Activated CD4-positive, alpha-beta memory T cell treated with anti-CD3 and anti-CD28 coated beads, Interleukin-2, amount 10 ng/mL, durations not matched to agents 7 days and 5 days (primary cell): ENCODE measurements around the gene SND1. TPM values are rescaled to one million over a fixed set of nuclear protein-coding genes. Genes with fewer than 3 reads are reported as not detected.

Experiments
- CTCF ChIA-PET: fragments of 350-600 bp; sonication (Branson Sonifier 250); formaldehyde crosslinking; loops from one replicate; lab custom pipeline; 2021; ENCODE audit warnings: antibody characterized with exemption, inconsistent platforms; lab: Charles Lee
- POLR2A ChIA-PET: fragments of 350-600 bp; sonication (Branson Sonifier 250); formaldehyde crosslinking; loops from one replicate; lab custom pipeline; 2021; ENCODE audit warnings: antibody characterized with exemption; lab: Charles Lee
- DNase-seq: peaks from one replicate; pipeline ENCODE4 v3.0.0-alpha.2; 2020
- H3K27ac Mint-ChIP-seq: one replicate; pipeline ENCODE4 v1.8.0; 2021; ENCODE audit warnings: mild to moderate bottlenecking, mixed read lengths
- H3K27me3 Mint-ChIP-seq: one replicate; pipeline ENCODE4 v1.8.0; 2021; ENCODE audit warnings: mixed read lengths
- H3K36me3 Mint-ChIP-seq: one replicate; pipeline ENCODE4 v1.8.0; 2021; ENCODE audit warnings: low read depth, mixed read lengths
- H3K4me1 Mint-ChIP-seq: one replicate; pipeline ENCODE4 v1.8.0; 2021; ENCODE audit warnings: mixed read lengths
- H3K4me3 Mint-ChIP-seq: one replicate; pipeline ENCODE4 v1.8.0; 2021; ENCODE audit warnings: mild to moderate bottlenecking, mixed read lengths
- H3K9me3 Mint-ChIP-seq: one replicate; pipeline ENCODE4 v1.8.0; 2021; ENCODE audit warnings: mixed read lengths
- total RNA-seq, 2 experiments: library from RNA; stranded (reverse); gene quantifications; one replicate each; pipeline ENCODE4 v1.2.3, GENCODE V29; 2021

The SND1 gene
- total RNA-seq, 2 experiments from 2014 or later = 171 to 175 TPM

- peaks cover 3% of the 10 kb centered on the region for H3K36me3 Mint-ChIP-seq
- ChIA-PET CTCF (no interaction called here), POLR2A (no interaction called here)
- H3K27ac Mint-ChIP-seq = no peak overlapping the region
- H3K4me1 Mint-ChIP-seq = peaks cover 3% of the 10 kb centered on the region
- no peak for DNase-seq
- H3K9me3 Mint-ChIP-seq = no peaks in the 10 kb centered on the region
- H3K4me3 Mint-ChIP-seq = no peak overlapping the region
- no peaks in the 10 kb centered on the region for H3K27me3 Mint-ChIP-seq
Observed at GRCh38 chr7:127873715-127874636, 222.0 kb downstream of the SND1 start.

- H3K36me3 Mint-ChIP-seq = peaks cover 3% of the 10 kb centered on the region
- H3K27me3 Mint-ChIP-seq = no peaks in the 10 kb centered on the region
- ChIA-PET POLR2A (no interaction called here), CTCF (no interaction called here)
- no peak for DNase-seq
- no peak overlapping the region for H3K4me3 Mint-ChIP-seq
- peaks cover 3% of the 10 kb centered on the region for H3K4me1 Mint-ChIP-seq
- H3K27ac Mint-ChIP-seq = no peak overlapping the region
- H3K9me3 Mint-ChIP-seq = no peaks in the 10 kb centered on the region
Observed at GRCh38 chr7:127874951-127875608, 223.1 kb downstream of the SND1 start.

GRCh38 chr7:127876393-127876792 lies 224.4 kb downstream of the SND1 start:
- Mint-ChIP-seq H3K9me3 (no peaks in the 10 kb centered on the region), H3K36me3 (peaks cover 3% of the 10 kb centered on the region), H3K4me1 (peaks cover 9% of the 10 kb centered on the region), H3K27me3 (no peaks in the 10 kb centered on the region), H3K27ac (no peak overlapping the region), H3K4me3 (no peak overlapping the region)
- no peak for DNase-seq
- ChIA-PET POLR2A (no interaction called here), CTCF (no interaction called here)

GRCh38 chr7:127877951-127878350 lies 226.0 kb downstream of the SND1 start:
- ChIA-PET CTCF (no interaction called here), POLR2A (no interaction called here)
- Mint-ChIP-seq H3K36me3 (peaks cover 3% of the 10 kb centered on the region), H3K9me3 (no peaks in the 10 kb centered on the region), H3K4me3 (no peak overlapping the region), H3K27me3 (no peaks in the 10 kb centered on the region), H3K4me1 (peaks cover 9% of the 10 kb centered on the region), H3K27ac (no peak overlapping the region)
- no peak for DNase-seq

- no peak for DNase-seq
- H3K27me3 Mint-ChIP-seq = no peaks in the 10 kb centered on the region
- H3K4me3 Mint-ChIP-seq = no peak overlapping the region
- H3K4me1 Mint-ChIP-seq = peaks cover 9% of the 10 kb centered on the region
- no peak overlapping the region for H3K27ac Mint-ChIP-seq
- ChIA-PET POLR2A (no interaction called here), CTCF (no interaction called here)
- H3K36me3 Mint-ChIP-seq = peaks cover 3% of the 10 kb centered on the region
- H3K9me3 Mint-ChIP-seq = no peaks in the 10 kb centered on the region
Observed at GRCh38 chr7:127878791-127879190, 226.8 kb downstream of the SND1 start.

GRCh38 chr7:127879436-127879835 lies 227.4 kb downstream of the SND1 start:
- H3K4me3 Mint-ChIP-seq = no peak overlapping the region
- no peak for DNase-seq
- CTCF ChIA-PET = no interaction called here
- peaks cover 9% of the 10 kb centered on the region for H3K4me1 Mint-ChIP-seq
- no peaks in the 10 kb centered on the region for H3K27me3 Mint-ChIP-seq
- POLR2A ChIA-PET = no interaction called here
- no peaks in the 10 kb centered on the region for H3K9me3 Mint-ChIP-seq
- H3K36me3 Mint-ChIP-seq = peaks cover 3% of the 10 kb centered on the region
- H3K27ac Mint-ChIP-seq = no peak overlapping the region

- Mint-ChIP-seq H3K27me3 (no peaks in the 10 kb centered on the region), H3K9me3 (no peaks in the 10 kb centered on the region), H3K27ac (no peak overlapping the region), H3K4me1 (peaks cover 9% of the 10 kb centered on the region), H3K4me3 (no peak overlapping the region), H3K36me3 (peaks cover 3% of the 10 kb centered on the region)
- ChIA-PET POLR2A (no interaction called here), CTCF (no interaction called here)
- DNase-seq = no peak
Observed at GRCh38 chr7:127879942-127880341, 227.9 kb downstream of the SND1 start.

GRCh38 chr7:127880454-127880853 lies 228.5 kb downstream of the SND1 start:
- no peak for DNase-seq
- ChIA-PET POLR2A (no interaction called here), CTCF (no interaction called here)
- H3K4me3 Mint-ChIP-seq = no peak overlapping the region
- H3K27me3 Mint-ChIP-seq = no peaks in the 10 kb centered on the region
- H3K36me3 Mint-ChIP-seq = no peaks in the 10 kb centered on the region
- H3K9me3 Mint-ChIP-seq = no peaks in the 10 kb centered on the region
- peaks cover 6% of the 10 kb centered on the region for H3K4me1 Mint-ChIP-seq
- no peak overlapping the region for H3K27ac Mint-ChIP-seq

GRCh38 chr7:127881564-127881963 lies 229.6 kb downstream of the SND1 start:
- H3K36me3 Mint-ChIP-seq = no peaks in the 10 kb centered on the region
- POLR2A ChIA-PET = no interaction called here
- no peaks in the 10 kb centered on the region for H3K27me3 Mint-ChIP-seq
- H3K27ac Mint-ChIP-seq = no peak overlapping the region
- CTCF ChIA-PET = no interaction called here
- no peak for DNase-seq
- H3K9me3 Mint-ChIP-seq = no peaks in the 10 kb centered on the region
- H3K4me3 Mint-ChIP-seq = no peak overlapping the region
- peaks cover 6% of the 10 kb centered on the region for H3K4me1 Mint-ChIP-seq

- ChIA-PET POLR2A (no interaction called here), CTCF (no interaction called here)
- H3K27ac Mint-ChIP-seq = no peak overlapping the region
- peaks cover 6% of the 10 kb centered on the region for H3K4me1 Mint-ChIP-seq
- no peaks in the 10 kb centered on the region for H3K9me3 Mint-ChIP-seq
- H3K36me3 Mint-ChIP-seq = no peaks in the 10 kb centered on the region
- no peaks in the 10 kb centered on the region for H3K27me3 Mint-ChIP-seq
- no peak overlapping the region for H3K4me3 Mint-ChIP-seq
- DNase-seq = no peak
Observed at GRCh38 chr7:127882313-127882920, 230.4 kb downstream of the SND1 start.

- Mint-ChIP-seq H3K9me3 (no peaks in the 10 kb centered on the region), H3K36me3 (peaks cover 3% of the 10 kb centered on the region), H3K4me3 (no peak overlapping the region), H3K4me1 (peaks cover 6% of the 10 kb centered on the region), H3K27ac (no peak overlapping the region), H3K27me3 (no peaks in the 10 kb centered on the region)
- POLR2A ChIA-PET = no interaction called here
- CTCF ChIA-PET = no interaction called here
- no peak for DNase-seq
Observed at GRCh38 chr7:127884066-127884559, 232.1 kb downstream of the SND1 start.

- no peak overlapping the region for H3K4me3 Mint-ChIP-seq
- POLR2A ChIA-PET = no interaction called here
- DNase-seq = no peak
- H3K9me3 Mint-ChIP-seq = no peaks in the 10 kb centered on the region
- peaks cover 8% of the 10 kb centered on the region for H3K4me1 Mint-ChIP-seq
- CTCF ChIA-PET = no interaction called here
- H3K27ac Mint-ChIP-seq = no peak overlapping the region
- no peaks in the 10 kb centered on the region for H3K27me3 Mint-ChIP-seq
- peaks cover 13% of the 10 kb centered on the region for H3K36me3 Mint-ChIP-seq
Observed at GRCh38 chr7:127885222-127885772, 233.3 kb downstream of the SND1 start.

GRCh38 chr7:127885843-127886242 lies 233.8 kb downstream of the SND1 start:
- POLR2A ChIA-PET = no interaction called here
- Mint-ChIP-seq H3K27me3 (no peaks in the 10 kb centered on the region), H3K4me1 (peaks cover 5% of the 10 kb centered on the region), H3K9me3 (no peaks in the 10 kb centered on the region), H3K4me3 (no peak overlapping the region), H3K36me3 (peaks cover 17% of the 10 kb centered on the region), H3K27ac (no peak overlapping the region)
- DNase-seq = no peak
- CTCF ChIA-PET = no interaction called here
